GM19324 (cell line): Measurements from ENCODE around the gene EFEMP1.

Source experiments
- ATAC-seq: cut with Tn5 transposase; IDR thresholded peaks from one replicate; pipeline ENCODE4 v1.9.1; 2021; ENCODE audit warnings: mild to moderate bottlenecking, moderate library complexity; ENCODE audit not compliant: unreplicated experiment, low FRiP score

EFEMP1 gene

DNA sequence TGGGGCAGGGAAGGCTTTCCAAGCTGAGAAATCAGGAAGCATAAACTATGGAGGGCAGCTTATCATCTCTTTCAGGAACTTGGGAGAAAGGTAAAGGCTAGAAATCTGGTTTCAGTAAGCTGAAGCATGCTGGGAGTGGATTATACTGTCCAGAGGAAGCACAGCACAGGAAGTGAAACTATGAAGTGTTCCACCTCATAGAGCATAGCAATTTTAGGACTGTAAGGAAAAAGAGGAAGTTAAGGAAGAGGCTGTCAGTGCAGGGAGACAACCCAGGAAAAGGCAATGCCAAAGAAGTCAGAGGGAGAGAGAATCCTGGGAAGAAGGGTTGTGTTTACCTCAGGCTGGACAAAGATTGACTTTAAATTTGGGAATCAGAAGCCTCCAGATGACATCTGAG, 51.9 kb downstream of the EFEMP1 start:
- ATAC-seq: no peak

- ATAC-seq: no peak
Observed at GRCh38 chr2:55869637-55870325, 53.8 kb downstream of the EFEMP1 start.

- no peak for ATAC-seq
Observed at GRCh38 chr2:55865096-55865835, 58.3 kb downstream of the EFEMP1 start.

GRCh38 chr2:55864351-55865084, 59.1 kb downstream of the EFEMP1 start:
- no peak for ATAC-seq

GRCh38 chr2:55862673-55863390, 60.8 kb downstream of the EFEMP1 start:
- ATAC-seq: no peak

GRCh38 chr2:55862246-55862645, 61.3 kb downstream of the EFEMP1 start:
- no peak for ATAC-seq

DNA sequence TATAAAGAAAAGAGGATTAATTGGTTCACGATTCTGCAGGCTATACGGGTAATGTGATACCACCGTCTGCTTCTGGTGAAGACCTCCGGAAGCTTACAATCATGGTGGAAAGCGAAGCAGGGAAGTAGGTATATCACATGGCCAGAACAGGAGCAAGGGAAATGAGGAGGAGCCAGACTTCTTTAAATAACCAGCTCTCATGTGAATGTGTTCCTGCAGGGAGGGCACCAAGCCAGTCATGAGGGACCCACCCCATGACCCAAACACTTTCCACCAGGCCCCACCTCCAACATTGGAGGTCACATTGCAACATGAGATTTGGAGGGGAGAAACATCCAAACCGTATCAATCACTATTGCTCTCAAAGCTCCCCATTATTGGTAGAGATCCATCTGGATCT, 61.8 kb downstream of the EFEMP1 start:
- no peak for ATAC-seq

DNA sequence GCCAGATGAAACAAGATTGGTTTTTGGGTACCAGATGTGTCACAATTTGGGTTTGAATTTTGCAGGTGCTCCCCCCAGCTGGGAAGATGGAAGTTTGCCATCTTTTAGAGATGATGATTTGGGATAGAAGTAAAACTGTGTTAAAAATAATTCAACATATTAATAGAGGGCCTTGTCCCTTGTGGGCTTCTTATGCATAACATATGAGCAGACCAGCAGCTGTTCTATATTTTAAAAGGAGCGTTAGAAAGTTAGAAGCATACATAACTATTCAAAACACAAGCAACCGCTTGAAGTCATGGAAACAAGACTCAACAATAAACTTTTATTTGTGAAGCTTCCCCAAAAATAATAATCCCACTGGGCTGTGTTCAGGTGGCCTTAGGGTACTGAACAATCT, 62.8 kb downstream of the EFEMP1 start:
- no peak for ATAC-seq

DNA sequence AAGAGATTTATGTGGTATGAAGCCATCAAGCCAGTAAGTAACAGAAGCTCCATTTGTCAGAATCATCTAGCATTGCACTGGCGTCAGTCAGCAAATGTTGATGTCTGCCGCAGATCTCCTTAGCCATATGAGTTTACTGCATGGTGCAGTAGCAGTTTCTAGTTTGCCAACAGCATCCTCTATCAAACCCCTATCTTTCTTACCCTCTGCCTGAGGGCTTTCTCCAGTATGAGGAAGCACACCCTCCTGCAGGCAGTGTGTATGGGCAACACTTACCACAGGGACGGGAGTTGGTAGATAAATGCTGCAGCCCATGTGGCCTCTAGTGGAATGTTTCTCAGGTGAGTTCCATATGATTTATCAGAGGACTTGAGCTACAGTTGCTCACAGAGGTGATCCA, 63.7 kb downstream of the EFEMP1 start:
- ATAC-seq: no peak

DNA sequence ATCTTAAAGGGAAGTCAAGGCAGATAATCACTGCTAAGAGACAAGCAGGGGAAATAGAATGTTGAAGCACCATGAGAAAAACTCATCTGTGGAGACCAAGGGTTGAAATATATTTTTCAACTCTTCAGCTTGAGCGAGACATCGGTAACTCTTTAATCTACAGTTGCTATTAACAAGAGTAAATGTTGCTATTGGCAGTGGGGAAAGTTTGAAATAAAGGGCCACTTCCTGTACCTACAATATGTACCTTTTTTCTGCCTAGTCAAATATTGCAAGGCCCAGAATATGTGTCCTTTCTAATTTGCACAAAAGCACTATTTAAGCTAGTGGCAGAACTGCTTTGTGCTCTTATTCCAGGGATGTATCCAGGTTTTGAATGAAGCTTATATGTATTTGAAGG, 65.8 kb downstream of the EFEMP1 start:
- ATAC-seq: no peak

DNA sequence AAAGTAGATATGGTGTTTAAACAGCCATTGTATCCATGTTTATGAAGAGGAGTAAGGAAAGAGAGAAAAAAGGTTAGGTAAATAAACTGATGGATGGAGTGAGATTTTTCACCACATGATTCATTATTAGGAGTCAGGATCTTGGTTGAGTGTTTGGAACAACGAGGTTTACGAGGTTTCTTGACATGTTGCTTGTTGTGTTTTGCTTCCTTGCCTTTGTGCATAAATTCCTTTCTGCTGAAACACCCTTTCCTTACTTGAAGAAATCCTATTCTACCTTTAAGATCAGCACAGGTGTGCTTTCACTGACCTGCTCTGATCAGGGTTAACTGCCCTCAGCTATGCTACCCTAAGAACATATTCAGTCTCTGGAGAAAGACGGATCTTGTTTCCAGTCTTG, 66.6 kb downstream of the EFEMP1 start:
- no peak for ATAC-seq

GRCh38 chr2:55848096-55848495, 75.5 kb downstream of the EFEMP1 start:
- no peak for ATAC-seq

GRCh38 chr2:55846426-55846825, 77.2 kb downstream of the EFEMP1 start:
- no peak for ATAC-seq

DNA sequence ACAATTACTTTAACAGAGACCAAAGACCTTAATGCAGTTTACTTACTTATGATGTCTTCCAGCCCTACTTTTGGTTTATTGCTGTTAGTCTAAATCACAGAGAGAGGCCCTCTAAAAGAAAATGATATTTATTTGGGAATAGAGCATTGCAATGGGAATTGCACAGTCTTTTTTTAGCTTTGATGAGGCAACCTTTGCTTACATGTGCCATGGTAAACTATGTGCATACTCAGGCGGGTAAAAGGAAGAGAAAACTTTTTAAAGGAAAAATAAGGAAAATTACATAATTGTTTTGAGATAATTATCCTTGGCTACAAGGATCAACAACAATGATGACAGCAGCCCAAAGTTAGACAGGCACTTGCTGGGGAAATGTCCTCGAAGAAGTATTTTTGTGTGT, 78.6 kb downstream of the EFEMP1 start:
- no peak for ATAC-seq

DNA sequence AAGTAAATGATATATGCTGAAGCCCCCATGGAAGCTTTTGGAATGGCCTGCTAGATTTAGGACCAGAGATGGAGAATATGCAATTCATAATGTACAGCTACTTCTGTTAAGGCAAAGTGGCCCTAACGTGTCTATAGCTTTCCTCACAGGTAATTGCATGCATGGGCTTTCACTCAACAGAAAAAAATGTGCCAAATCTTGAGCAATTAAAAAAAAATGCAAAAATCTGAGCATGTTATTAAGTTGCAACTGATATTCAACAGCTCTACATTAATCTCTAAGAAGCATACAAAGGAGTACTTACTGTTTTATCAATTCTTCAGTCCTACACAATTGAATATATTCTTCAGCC, 79.6 kb downstream of the EFEMP1 start:
- ATAC-seq: no peak

DNA sequence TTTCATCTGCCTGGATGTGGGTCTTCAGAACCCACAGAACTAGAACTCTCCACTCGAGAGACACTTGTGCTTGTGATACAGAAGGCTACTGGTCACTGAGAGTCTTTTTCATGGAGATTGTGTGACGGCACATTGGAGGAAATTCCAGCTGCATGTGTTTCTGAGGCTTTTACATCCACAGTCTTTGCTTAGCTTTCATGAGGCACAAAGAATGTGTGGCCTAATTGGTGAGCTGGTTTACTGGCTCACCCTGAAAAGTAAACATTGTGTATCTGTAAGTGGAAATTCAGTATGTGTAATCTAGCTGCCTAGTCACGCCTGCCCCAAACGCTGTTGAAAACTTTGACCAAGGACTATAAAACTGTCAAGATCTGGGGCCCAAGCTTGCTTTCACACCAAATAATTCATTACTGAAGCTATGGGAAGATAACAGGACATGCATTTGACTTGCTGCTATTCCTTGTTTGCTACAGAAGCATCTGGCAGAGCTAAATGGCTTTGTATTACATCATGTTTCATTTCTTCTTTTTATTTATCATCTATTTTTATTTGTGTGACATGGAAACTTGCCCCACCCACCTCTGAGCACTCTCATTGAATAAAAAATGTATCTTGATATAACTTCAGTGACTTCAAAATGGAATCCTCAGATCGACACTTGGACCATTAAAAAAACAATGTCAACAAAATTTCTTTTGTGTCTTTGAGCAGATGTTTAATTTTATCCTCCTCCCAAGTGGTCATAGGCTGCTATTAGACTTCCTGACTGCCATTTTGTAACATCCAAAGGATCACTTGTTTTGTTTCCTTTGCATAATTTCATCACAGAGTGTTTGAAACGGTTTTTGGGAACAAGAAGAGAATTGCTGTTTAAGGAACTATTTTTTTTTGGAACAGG, 80.2 kb downstream of the EFEMP1 start:
- no peak for ATAC-seq

DNA sequence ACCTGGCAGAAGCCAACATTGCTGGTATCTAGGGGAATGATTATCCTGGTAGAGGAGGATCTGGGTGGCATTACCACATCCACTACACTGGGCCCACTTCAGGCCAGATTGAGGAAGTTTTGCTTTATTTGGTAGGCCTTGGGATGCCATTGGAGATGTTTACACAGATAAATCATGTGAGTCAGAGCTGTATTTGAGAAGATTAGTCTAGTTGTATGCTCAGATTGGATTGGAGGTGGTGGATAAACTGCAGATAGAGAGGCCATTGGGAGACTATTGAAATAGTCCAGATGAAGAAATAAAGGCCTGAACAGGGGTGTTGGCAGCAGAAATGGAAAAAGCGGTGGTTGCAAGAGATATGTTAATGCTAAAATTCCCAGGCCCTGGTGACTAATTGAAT, 81.5 kb downstream of the EFEMP1 start:
- ATAC-seq: no peak

- ATAC-seq: no peak
Observed at GRCh38 chr2:55840460-55840859, 83.1 kb downstream of the EFEMP1 start.

- ATAC-seq: no peak
Observed at GRCh38 chr2:55839182-55839819, 84.3 kb downstream of the EFEMP1 start.

- ATAC-seq: no peak
Observed at GRCh38 chr2:55838653-55839052, 84.9 kb downstream of the EFEMP1 start.
